ENCODE data around the gene DLG5.

GRCh38 chr10:77780180-77780579, 146.4 kb downstream of the DLG5 start:
- TF ChIP-seq CTCF (conservative IDR thresholded peaks at IDR 0.05; ENCODE audit: low read length) (no peak), EZH2phosphoT487 (IDR thresholded peaks at IDR 0.05; ENCODE audit: borderline replicate concordance) (no peak)

Measured in Loucy (cell line).